Progenitor cell of endocrine pancreas (in vitro differentiated cells): ENCODE results near the gene CALCR. TPM values are rescaled to one million over a fixed set of nuclear protein-coding genes. Genes with fewer than 3 reads are reported as not detected.

Experiments
- DNase-seq: peaks from one replicate; pipeline ENCODE4 v3.0.0; 2021; ENCODE audit warnings: low spot score; ENCODE audit not compliant: unreplicated experiment
- H3K27ac Mint-ChIP-seq: 2 replicates; pipeline ENCODE4 v1.8.0; 2021; ENCODE audit warnings: mild to moderate bottlenecking, moderate library complexity, mixed read lengths
- H3K27me3 Mint-ChIP-seq: 2 replicates; pipeline ENCODE4 v1.8.0; 2021; ENCODE audit warnings: mixed read lengths
- H3K36me3 Mint-ChIP-seq: 2 replicates; pipeline ENCODE4 v1.8.0; 2022; ENCODE audit warnings: mixed read lengths; ENCODE audit not compliant: insufficient read depth
- H3K4me1 Mint-ChIP-seq: 2 replicates; pipeline ENCODE4 v1.8.0; 2021; ENCODE audit warnings: low read depth, mixed read lengths
- H3K4me3 Mint-ChIP-seq: 2 replicates; pipeline ENCODE4 v1.8.0; 2021; ENCODE audit warnings: low read depth, mild to moderate bottlenecking, moderate library complexity, mixed read lengths
- H3K9me3 Mint-ChIP-seq: 2 replicates; pipeline ENCODE4 v1.8.0; 2021; ENCODE audit warnings: low read depth, mixed read lengths
- total RNA-seq: library from RNA; stranded (reverse); gene quantifications from 2 replicates; pipeline ENCODE4 v1.2.1, GENCODE V29; 2021
- TF ChIP-seq, protein P1 (sequence below): fragments of 200-600 bp; sonication (generic); IDR thresholded peaks from one replicate; pipeline ENCODE4 v1.5.0; 2021; ENCODE audit warnings: antibody characterized with exemption, mild to moderate bottlenecking; ENCODE audit not compliant: unreplicated experiment

Gene CALCR
- total RNA-seq, 1 donor from 2014 or later, result not detected

GRCh38 chr7:93402944-93403343, 171.6 kb downstream of the CALCR start:
- no peaks in the 10 kb centered on the region for H3K36me3 Mint-ChIP-seq
- H3K4me3 Mint-ChIP-seq, result no peak overlapping the region
- no peak overlapping the region for H3K27ac Mint-ChIP-seq
- TF ChIP-seq, protein P1, sequence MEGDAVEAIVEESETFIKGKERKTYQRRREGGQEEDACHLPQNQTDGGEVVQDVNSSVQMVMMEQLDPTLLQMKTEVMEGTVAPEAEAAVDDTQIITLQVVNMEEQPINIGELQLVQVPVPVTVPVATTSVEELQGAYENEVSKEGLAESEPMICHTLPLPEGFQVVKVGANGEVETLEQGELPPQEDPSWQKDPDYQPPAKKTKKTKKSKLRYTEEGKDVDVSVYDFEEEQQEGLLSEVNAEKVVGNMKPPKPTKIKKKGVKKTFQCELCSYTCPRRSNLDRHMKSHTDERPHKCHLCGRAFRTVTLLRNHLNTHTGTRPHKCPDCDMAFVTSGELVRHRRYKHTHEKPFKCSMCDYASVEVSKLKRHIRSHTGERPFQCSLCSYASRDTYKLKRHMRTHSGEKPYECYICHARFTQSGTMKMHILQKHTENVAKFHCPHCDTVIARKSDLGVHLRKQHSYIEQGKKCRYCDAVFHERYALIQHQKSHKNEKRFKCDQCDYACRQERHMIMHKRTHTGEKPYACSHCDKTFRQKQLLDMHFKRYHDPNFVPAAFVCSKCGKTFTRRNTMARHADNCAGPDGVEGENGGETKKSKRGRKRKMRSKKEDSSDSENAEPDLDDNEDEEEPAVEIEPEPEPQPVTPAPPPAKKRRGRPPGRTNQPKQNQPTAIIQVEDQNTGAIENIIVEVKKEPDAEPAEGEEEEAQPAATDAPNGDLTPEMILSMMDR, result no peak
- no peaks in the 10 kb centered on the region for H3K4me1 Mint-ChIP-seq
- no peaks in the 10 kb centered on the region for H3K27me3 Mint-ChIP-seq
- peaks cover 13% of the 10 kb centered on the region for H3K9me3 Mint-ChIP-seq
- DNase-seq, result no peak

DNA sequence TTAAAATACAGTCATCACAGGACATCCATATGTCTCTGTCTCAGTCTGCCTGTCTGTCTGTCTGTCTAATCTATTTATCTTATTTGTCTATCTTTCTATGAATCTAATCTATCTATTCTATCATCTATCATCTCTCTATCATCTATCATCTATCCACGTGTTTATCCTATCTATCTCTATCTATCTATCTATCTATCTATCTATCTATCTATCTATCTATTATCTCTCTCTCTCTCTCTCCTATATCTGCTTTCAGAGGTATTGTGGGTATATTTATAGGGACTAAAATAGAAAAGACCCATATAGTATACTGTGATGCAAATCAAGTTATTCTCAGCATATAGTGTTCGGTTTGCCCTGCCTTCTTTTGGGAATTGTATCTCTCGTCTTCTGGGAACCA, 174.9 kb downstream of the CALCR start:
- no peak overlapping the region for H3K4me3 Mint-ChIP-seq
- H3K4me1 Mint-ChIP-seq, result no peaks in the 10 kb centered on the region
- TF ChIP-seq, protein P1, result no peak
- H3K36me3 Mint-ChIP-seq, result no peaks in the 10 kb centered on the region
- H3K27me3 Mint-ChIP-seq, result peaks cover 9% of the 10 kb centered on the region
- H3K27ac Mint-ChIP-seq, result no peak overlapping the region
- H3K9me3 Mint-ChIP-seq, result peaks cover 6% of the 10 kb centered on the region
- no peak for DNase-seq

DNA sequence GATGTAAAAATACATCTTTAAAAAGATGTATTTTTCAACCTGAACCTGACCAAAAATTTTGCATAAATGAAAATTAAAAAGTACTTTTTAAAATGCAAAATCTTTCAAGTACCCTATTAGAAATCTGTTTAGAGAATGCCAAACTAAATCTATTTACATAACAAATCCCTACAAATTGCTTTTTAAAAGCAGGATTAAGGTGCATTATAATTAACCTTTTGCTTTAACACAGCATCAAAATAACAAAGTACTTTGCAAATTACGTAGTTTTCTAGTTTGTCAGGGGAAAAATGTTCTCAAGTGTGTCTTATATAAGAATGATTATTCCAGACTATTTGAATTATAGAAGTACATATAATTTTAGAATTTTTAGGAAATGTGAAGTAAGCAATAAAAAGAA, 181.5 kb downstream of the CALCR start:
- Mint-ChIP-seq H3K36me3 (no peaks in the 10 kb centered on the region), H3K27me3 (peaks cover 9% of the 10 kb centered on the region), H3K4me3 (no peak overlapping the region), H3K9me3 (no peaks in the 10 kb centered on the region), H3K4me1 (no peaks in the 10 kb centered on the region), H3K27ac (no peak overlapping the region)
- DNase-seq, result no peak
- TF ChIP-seq, protein P1, result no peak

GRCh38 chr7:93390660-93391059, 183.9 kb downstream of the CALCR start:
- H3K36me3 Mint-ChIP-seq, result no peaks in the 10 kb centered on the region
- H3K27me3 Mint-ChIP-seq, result peaks cover 6% of the 10 kb centered on the region
- no peak overlapping the region for H3K27ac Mint-ChIP-seq
- no peaks in the 10 kb centered on the region for H3K4me1 Mint-ChIP-seq
- H3K9me3 Mint-ChIP-seq, result no peaks in the 10 kb centered on the region
- no peak overlapping the region for H3K4me3 Mint-ChIP-seq
- DNase-seq, result no peak
- TF ChIP-seq, protein P1, result no peak

GRCh38 chr7:93382362-93382761, 192.2 kb downstream of the CALCR start:
- no peaks in the 10 kb centered on the region for H3K27me3 Mint-ChIP-seq
- H3K9me3 Mint-ChIP-seq, result no peaks in the 10 kb centered on the region
- no peak overlapping the region for H3K4me3 Mint-ChIP-seq
- TF ChIP-seq, protein P1, result no peak
- no peak overlapping the region for H3K27ac Mint-ChIP-seq
- H3K4me1 Mint-ChIP-seq, result no peaks in the 10 kb centered on the region
- no peaks in the 10 kb centered on the region for H3K36me3 Mint-ChIP-seq
- no peak for DNase-seq
